HG03095 (cell line): ENCODE data around the gene LEMD1.

ENCODE experiments used
- ATAC-seq: cut with Tn5 transposase; IDR thresholded peaks from one replicate; pipeline ENCODE4 v1.9.1; 2021; ENCODE audit warnings: moderate library complexity; ENCODE audit not compliant: unreplicated experiment

LEMD1 gene, protein sequence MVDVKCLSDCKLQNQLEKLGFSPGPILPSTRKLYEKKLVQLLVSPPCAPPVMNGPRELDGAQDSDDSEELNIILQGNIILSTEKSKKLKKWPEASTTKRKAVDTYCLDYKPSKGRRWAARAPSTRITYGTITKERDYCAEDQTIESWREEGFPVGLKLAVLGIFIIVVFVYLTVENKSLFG

DNA sequence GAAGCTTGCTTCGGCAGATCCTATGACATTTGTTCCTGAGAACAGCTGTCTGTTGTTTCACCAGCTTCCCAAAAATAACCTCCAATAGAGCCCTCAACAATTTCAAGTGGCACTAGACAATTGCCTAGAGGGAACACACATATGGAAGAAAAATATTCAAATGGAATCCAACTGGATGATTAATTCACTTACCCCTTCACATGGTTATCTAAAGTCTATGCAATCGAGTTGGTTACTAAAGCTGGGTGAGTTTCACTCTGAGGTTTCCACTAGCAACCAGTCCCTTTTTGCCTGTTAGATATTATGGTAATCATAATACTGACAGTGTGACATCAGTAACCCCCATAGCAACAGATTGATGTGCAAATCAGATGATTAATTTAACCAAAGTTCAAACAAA lies at the start of gene LEMD1:
LEMD1 (minus strand) TSS at position 259 of the 400 bp plus-strand sequence. CDS start 1,520 bp downstream, outside the sequence.
- ATAC-seq, result no peak

DNA sequence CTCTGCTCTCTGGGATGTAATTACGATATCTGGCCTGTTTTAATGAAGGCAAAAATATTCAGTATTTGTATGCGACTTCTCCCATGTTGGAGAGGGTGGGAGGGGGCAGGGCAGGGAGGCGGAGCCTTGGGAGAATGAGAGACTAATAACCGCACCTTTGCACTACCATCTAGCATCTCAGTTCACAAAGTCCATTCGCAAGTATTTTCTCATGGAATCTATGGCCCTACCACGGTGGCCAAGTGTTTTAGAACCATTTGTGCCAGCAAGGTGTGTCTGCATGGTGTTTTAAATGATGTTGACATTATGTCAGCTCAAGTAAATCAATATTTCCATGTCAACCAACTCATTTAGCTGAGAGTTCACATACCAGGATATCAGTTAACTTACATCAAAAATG lies 48.3 kb upstream of the LEMD1 start:
- ATAC-seq, result no peak

GRCh38 chr1:205466595-205467220 lies 44.9 kb upstream of the LEMD1 start:
- ATAC-seq, result no peak

DNA sequence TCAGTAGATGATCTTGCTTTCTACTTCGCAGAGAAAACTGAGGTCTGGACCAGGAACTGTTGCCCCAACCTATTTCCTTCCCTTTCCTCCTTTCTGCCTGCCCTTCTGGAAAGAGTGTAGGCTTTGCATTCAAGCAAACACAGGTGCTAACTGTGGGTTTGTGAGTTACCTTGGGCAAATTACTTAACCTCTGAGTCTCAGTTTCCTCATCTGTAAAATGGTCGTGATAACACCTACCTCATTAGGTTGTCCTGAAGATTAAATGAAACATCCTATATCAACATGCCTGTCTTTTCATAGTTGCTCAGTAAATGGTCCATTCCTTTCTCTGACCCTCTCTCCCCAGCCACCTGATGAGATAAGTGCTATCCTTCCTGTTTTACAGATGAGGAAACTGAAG lies 43.5 kb upstream of the LEMD1 start:
- ATAC-seq, result no peak

DNA sequence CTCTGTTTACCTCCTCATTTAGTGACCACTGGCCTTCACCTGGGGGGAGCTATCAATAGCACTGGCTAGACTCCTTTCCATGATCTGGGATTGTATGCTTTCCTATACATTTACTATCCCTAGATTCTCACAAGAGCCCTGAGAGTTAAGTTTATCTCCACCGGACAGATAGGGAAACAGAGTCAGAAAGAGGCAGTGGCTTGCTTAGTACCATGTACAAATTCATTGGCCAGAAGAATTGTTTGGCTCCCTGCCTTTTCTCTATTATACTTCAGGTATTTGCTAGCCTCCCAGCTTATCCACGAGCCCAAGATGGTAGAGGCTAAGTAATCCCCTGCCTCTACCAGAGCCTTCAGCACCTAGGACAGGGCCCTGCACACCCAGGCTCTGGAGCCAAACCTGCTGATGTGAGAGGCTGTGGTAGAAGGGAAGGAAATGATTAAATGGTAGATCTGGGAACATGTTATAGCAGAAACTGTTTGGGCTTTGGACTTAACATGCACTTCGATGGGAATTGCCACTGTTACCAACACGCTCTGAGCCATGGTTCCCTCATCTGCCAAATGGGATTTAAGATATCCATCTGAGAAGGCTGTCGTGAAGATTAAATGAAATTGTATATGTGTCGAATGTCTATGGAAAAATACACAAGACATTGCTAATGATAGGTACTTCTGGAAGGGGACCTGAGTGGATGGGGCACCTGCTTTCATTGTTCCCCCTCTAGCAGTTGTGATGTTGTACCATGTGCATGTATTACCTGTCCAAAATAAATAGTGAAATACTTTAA lies 37.1 kb upstream of the LEMD1 start:
- no peak for ATAC-seq

DNA sequence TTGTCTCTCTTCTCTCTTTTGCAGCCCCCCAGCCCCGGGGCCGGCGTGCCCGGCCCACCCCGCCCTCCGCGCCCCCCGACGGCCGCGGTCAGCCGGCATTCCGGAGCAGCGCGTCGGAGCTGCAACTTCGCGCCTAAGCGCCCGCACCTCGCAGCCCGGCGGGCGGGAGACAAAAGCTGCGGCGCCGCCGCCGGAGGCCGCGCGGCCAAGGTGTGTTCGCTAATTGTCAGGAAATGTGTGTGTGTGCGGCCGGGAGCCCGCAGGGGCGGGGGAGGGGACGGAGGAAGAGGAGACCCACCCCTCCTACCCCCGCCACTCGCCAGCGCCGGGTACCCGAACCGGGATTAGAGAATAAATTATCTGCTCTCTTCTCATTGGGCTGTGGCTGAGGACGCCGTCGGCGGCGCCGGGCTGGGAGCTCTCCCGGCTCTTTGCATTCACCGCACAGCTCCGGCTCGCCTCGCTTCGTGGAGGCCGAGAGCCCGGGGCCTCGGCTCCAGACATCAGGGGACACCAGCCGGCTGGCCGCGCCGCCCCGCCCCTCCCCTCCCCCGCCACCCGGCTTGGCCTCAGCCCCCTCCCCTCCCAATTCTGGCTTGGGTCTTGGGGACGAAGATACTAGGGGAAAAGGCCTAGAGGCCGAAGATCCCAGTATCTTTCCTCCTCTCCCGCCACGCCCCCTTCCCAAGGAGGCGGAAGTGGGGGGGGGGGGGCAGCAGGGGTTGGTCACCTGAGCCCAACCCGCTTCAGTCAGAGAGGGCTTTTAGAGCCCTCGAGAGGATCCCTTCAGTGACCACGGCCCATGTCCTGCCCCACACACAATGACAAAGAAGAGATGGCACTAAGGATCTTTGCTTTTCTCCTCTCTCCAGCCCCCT lies 35.3 kb upstream of the LEMD1 start:
- no peak for ATAC-seq

GRCh38 chr1:205456383-205456867 lies 34.6 kb upstream of the LEMD1 start:
- ATAC-seq, result no peak

DNA sequence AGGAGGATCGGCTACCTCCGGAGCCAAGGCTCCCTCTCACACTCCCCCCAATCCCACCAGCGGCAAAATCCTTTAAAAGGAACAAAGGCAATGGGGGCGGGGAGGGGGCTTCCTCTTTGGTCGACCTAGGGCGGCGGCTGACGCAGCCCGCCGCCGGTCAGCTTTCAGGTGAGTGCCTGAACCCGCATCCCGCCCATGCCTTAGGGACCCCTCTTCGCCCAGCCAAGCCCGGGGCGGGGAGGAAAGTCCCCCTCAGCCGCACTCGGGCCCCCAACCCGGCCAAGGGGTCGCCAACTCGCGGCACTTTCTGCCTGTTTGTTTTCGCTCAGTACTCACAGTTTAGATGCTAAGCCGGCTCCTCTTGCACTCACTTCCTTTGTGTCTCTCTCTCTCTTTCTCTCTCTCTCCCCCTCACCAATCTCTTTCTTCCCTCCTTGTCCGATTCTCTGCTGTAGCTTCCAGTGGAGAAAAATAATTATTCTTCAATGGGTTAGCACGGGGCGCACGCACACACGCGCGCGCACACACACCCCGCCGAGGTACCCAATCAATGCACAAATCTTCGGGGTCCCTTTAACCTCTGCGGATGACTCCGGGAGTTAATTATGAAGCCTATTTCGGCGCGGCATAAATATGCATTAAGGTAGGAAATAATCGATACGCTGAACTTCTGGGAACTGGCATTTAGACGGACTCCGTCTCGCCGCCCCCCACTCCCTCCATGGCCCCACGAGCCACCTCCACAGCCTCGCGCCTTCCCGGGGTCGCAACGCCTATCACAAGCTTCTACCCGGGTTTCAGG lies 33.9 kb upstream of the LEMD1 start, which contains the start of gene BLACAT1:
BLACAT1 (minus strand) TSS at position 465 of the 802 bp plus-strand sequence.
- ATAC-seq, result no peak

DNA sequence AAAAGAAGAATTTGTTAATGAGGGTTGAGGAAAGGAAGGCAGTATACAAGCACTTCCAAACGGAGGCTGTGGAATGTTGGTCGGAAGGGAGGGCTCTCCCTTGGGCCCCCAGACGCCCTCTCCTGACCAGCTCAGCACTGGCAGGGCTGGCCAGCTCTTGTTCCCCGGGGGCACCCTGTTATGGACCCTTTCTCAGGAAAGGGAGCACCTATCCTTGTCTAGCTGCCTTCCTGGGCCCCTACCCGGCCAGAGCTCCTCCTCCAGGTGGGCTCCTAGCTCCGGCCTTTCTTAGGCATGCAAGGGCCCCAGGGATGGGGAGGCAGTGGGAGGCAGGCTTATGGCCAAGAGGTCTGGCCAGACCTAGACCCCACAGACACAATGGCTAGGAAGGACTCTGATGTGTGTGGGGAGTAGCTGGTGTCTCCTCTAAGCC lies 33.1 kb upstream of the LEMD1 start:
- ATAC-seq, result no peak

DNA sequence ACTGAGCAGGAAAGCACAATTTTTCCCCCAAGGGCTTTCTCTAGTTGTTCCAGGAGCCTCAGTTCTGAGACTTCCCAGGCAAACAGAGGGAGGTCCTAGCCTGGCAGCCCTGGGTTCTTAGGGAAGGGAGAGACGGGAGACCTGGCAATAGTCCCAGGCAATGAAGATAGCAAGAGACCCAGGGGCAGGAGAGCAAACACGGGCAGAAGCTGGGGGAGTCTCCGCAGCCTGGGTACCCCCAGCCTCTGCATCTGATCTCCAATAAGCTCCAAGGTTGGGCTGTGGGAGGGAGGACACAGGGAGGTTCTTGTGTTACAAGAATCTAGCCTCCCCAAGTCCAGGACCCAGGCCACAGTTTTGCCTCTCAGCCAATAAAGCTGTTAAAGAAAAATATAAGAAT lies 31.6 kb upstream of the LEMD1 start:
- no peak for ATAC-seq

- no peak for ATAC-seq
Measured at GRCh38 chr1:205452933-205453332, 31.1 kb upstream of the LEMD1 start.

DNA sequence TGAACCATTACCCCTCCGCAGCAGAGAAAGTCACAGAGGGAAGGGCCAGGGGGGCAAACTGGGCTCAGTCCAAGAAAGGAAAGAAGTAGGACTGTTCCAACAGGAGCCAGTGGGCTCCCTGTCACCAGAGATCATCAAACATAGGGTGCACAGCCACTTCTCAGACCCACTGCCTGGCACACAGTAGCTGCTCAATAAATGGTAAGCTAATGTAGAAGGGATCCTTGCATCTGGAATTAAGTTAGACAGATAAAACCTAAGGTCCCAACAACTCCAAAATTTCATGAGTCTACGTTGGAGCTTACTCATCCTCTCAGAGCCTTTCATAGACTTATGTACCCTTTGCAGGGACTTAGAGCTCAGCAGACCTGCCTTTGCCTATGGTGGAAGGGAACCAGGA lies 30.5 kb upstream of the LEMD1 start:
- no peak for ATAC-seq

DNA sequence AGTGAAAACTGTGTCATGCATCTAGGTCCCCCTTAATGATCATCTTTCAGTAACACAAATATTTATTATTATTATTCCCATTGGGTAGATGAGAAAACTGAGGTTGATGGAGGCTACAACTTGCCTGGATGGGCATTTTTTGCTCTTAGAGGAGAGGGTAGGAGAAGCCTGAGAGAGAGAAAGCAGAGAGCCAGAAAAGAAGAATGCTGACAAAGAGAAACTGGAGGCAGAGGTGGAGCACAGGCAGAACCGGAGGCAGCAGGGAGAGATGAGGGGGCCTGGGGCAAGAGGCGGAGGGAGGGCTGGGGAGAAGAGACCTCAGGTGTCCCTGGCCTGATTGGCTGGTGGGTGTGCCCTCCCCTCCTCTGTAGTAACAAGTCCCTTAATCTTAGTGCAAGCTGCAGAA lies 29.9 kb upstream of the LEMD1 start:
- no peak for ATAC-seq

DNA sequence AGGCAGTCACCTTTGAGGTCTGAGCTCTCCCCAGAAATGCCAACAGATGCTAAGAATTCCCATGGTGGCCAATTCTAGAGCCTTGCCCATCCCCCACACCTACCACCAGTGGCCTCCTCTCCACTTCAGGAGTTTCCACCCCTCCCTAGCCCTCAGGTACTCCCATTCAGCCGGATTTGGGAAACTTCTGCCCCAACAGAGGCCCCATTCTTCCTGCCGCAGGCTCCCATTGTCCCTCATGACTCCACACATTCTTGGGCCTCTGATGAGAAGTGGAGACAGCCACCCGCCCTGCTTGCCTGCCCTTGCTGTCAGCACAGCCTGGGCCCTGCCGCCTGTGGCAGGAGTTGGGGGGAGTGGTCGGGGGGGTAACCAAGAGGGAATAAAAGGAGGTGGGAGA lies 29.3 kb upstream of the LEMD1 start:
- no peak for ATAC-seq

DNA sequence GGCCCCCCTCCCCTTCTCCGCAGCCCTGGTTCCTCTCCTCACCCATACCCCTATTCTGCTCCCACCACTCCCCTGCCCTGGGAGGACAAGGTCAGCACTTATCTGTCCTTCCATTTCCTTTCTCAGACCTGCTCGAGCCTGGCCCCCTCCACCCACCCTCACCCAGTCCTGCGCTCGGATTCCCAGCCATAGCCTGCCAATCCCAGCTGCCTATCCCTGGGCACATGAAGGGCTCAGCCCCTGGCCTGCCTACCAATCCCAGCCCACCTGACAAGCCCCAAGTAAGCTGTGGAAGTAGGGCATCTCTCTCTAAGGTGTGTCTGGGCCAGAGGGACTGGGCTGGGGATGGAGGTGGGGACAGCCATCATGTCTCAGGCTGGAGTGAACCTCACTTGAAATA lies 28.6 kb upstream of the LEMD1 start:
- no peak for ATAC-seq

- ATAC-seq, result no peak
Measured at GRCh38 chr1:205449750-205450443, 28.0 kb upstream of the LEMD1 start.

- ATAC-seq, result no peak
Measured at GRCh38 chr1:205449254-205449749, 27.4 kb upstream of the LEMD1 start.

- no peak for ATAC-seq
Measured at GRCh38 chr1:205448540-205449253, 26.8 kb upstream of the LEMD1 start.
